DOHH2 (cell line): ENCODE measurements around the gene ECM1.

Experiments used
- H3F3A ChIP-seq: fragments of 200-600 bp; sonication (generic), shearing (Covaris generic); 2 replicates; pipeline ENCODE4 v1.6.0; 2016; ENCODE audit warnings: antibody characterized with exemption, mild to moderate bottlenecking; ENCODE audit not compliant: control insufficient read depth, insufficient read depth
- H3K27ac ChIP-seq: fragments of 200-600 bp; sonication (generic); 2 replicates; pipeline ENCODE4 v1.5.1; 2014; ENCODE audit warnings: low read depth, mild to moderate bottlenecking, low read length, moderate library complexity
- H3K27me3 ChIP-seq: fragments of 200-600 bp; sonication (generic); 2 replicates; pipeline ENCODE4 v1.6.1; 2014; ENCODE audit warnings: mild to moderate bottlenecking, low read length, mixed read lengths; ENCODE audit not compliant: control insufficient read depth
- H3K36me3 ChIP-seq: fragments of 200-600 bp; sonication (generic); 2 replicates; pipeline ENCODE4 v1.6.1; 2014; ENCODE audit warnings: mild to moderate bottlenecking, low read length, moderate library complexity, mixed read lengths; ENCODE audit not compliant: control insufficient read depth
- H3K4me1 ChIP-seq: fragments of 200-600 bp; sonication (generic); 2 replicates; pipeline ENCODE4 v1.6.1; 2014; ENCODE audit warnings: mild to moderate bottlenecking, low read length, mixed read lengths; ENCODE audit not compliant: control insufficient read depth
- H3K4me2 ChIP-seq: fragments of 200-600 bp; sonication (generic); 2 replicates; pipeline ENCODE4 v1.6.0; 2014; ENCODE audit warnings: mild to moderate bottlenecking, low read length, moderate library complexity
- H3K4me3 ChIP-seq: fragments of 200-600 bp; sonication (generic); 2 replicates; pipeline ENCODE4 v1.5.1; 2014; ENCODE audit warnings: mild to moderate bottlenecking, low read length, mixed read lengths
- H3K79me2 ChIP-seq: fragments of 200-600 bp; sonication (generic); 2 replicates; pipeline ENCODE4 v1.6.1; 2014; ENCODE audit warnings: mild to moderate bottlenecking, low read length, mixed read lengths; ENCODE audit not compliant: control insufficient read depth
- H3K9me2 ChIP-seq: fragments of 200-600 bp; sonication (generic); replicated peaks from 2 replicates; pipeline ENCODE4 v1.6.1; 2014; ENCODE audit warnings: mild to moderate bottlenecking, low read length, mixed read lengths; ENCODE audit not compliant: control insufficient read depth
- H3K9me3 ChIP-seq: fragments of 200-600 bp; sonication (generic); 2 replicates; pipeline ENCODE4 v1.6.1; 2014; ENCODE audit warnings: antibody characterized with exemption, low read length, mixed read lengths; ENCODE audit not compliant: control insufficient read depth, insufficient read depth
- H4K20me1 ChIP-seq: fragments of 200-600 bp; sonication (generic); 2 replicates; pipeline ENCODE4 v1.6.0; 2014; ENCODE audit warnings: low read depth, mild to moderate bottlenecking, antibody characterized with exemption, low read length, moderate library complexity; ENCODE audit not compliant: control insufficient read depth, insufficient read depth
- CTCF ChIP-seq: fragments of 200-600 bp; sonication (generic); IDR thresholded peaks from one replicate; pipeline ENCODE4 v1.5.1; 2014; ENCODE audit warnings: antibody characterized with exemption, mild to moderate bottlenecking, low read depth, low read length; ENCODE audit not compliant: poor library complexity, severe bottlenecking
- EZH2phosphoT487 ChIP-seq: fragments of 200-600 bp; sonication (generic); IDR thresholded peaks from 2 replicates; pipeline ENCODE4 v1.6.1; 2017; ENCODE audit warnings: borderline replicate concordance, mild to moderate bottlenecking, antibody characterized with exemption, low read length, moderate library complexity, mixed read lengths

Gene ECM1

GRCh38 chr1:150477733-150478132 lies 30.2 kb upstream of the ECM1 start:
- TF ChIP-seq EZH2phosphoT487 = no peak
- TF ChIP-seq CTCF = no peak
- peaks cover 8% of the 10 kb centered on the region; the same call in 1 of the 2 replicates for H4K20me1 ChIP-seq
- no peak overlapping the region for H3K4me2 ChIP-seq
- H3F3A ChIP-seq = peaks cover 24% of the 10 kb centered on the region
- no peaks in the 10 kb centered on the region for H3K4me1 ChIP-seq
- H3K27me3 ChIP-seq = 0 out of 2 replicates have a peak, but pooled peaks cover 2% of the 10 kb centered on the region
- peaks cover 3% of the 10 kb centered on the region for H3K36me3 ChIP-seq
- no peaks in the 10 kb centered on the region for H3K79me2 ChIP-seq
- no peak overlapping the region for H3K4me3 ChIP-seq
- H3K27ac ChIP-seq = no peak overlapping the region
- H3K9me2 ChIP-seq = no peaks in the 10 kb centered on the region
- no peaks in the 10 kb centered on the region for H3K9me3 ChIP-seq

- TF ChIP-seq EZH2phosphoT487 = no peak
- TF ChIP-seq CTCF = no peak
- H3K4me2 ChIP-seq = no peak overlapping the region
- no peak overlapping the region for H3K27ac ChIP-seq
- 0 out of 2 replicates have a peak, but pooled peaks cover 2% of the 10 kb centered on the region for H3K27me3 ChIP-seq
- no peaks in the 10 kb centered on the region for H3K9me2 ChIP-seq
- H3F3A ChIP-seq = peaks cover 23% of the 10 kb centered on the region
- no peaks in the 10 kb centered on the region for H3K79me2 ChIP-seq
- no peaks in the 10 kb centered on the region for H3K9me3 ChIP-seq
- no peaks in the 10 kb centered on the region for H3K4me1 ChIP-seq
- no peak overlapping the region for H3K4me3 ChIP-seq
- no peaks in the 10 kb centered on the region for H3K36me3 ChIP-seq
- 0 out of 2 replicates have a peak, but pooled peaks cover 4% of the 10 kb centered on the region for H4K20me1 ChIP-seq
These were observed 28.5 kb upstream of the ECM1 start for GRCh38 chr1:150479370-150479769.

GRCh38 chr1:150479927-150480352 lies 28.0 kb upstream of the ECM1 start:
- H3K27ac ChIP-seq = no peak overlapping the region
- H3K9me3 ChIP-seq = no peaks in the 10 kb centered on the region
- H3K9me2 ChIP-seq = no peaks in the 10 kb centered on the region
- TF ChIP-seq EZH2phosphoT487 (no peak), CTCF (no peak)
- no peaks in the 10 kb centered on the region for H3K4me1 ChIP-seq
- no peaks in the 10 kb centered on the region for H3K79me2 ChIP-seq
- H3K4me3 ChIP-seq = no peak overlapping the region
- 0 out of 2 replicates have a peak, but pooled peaks cover 2% of the 10 kb centered on the region for H3K27me3 ChIP-seq
- H4K20me1 ChIP-seq = 0 out of 2 replicates have a peak, but pooled peaks cover 4% of the 10 kb centered on the region
- no peaks in the 10 kb centered on the region for H3K36me3 ChIP-seq
- H3F3A ChIP-seq = peaks cover 20% of the 10 kb centered on the region
- no peak overlapping the region for H3K4me2 ChIP-seq
